ENCODE measurements around the gene GPANK1. TPM values are rescaled to one million over a fixed set of nuclear protein-coding genes. Genes with fewer than 3 reads are reported as not detected.

GPANK1 gene
- total and polyA plus RNA-seq, 2 of the 13 experiments (the other 11 are each of a cell fraction or from before 2014, with no cell fraction given) = 15.4 to 22.8 TPM

GRCh38 chr6:31652925-31653724 is 11.7 kb downstream of the GPANK1 start (continued):
- TF ChIP-seq GLMP (CRISPR knock-in tag; IDR thresholded peaks at IDR 0.05; ENCODE audit: borderline replicate concordance) (no peak), MIXL1 (CRISPR knock-in tag; IDR thresholded peaks at IDR 0.05) (no peak; the same call in 1 of the 2 replicates), ZNF580 (CRISPR knock-in tag; IDR thresholded peaks at IDR 0.05; ENCODE audit: borderline replicate concordance, low read depth) (no peak), TFDP1 (CRISPR knock-in tag; IDR thresholded peaks at IDR 0.05; ENCODE audit: borderline replicate concordance) (no peak), ZNF33A (CRISPR knock-in tag; IDR thresholded peaks at IDR 0.05; ENCODE audit: borderline replicate concordance) (0 out of 2 replicates have a peak, but pooled peaks have one; percentile 20), GABPB1 (CRISPR knock-in tag; IDR thresholded peaks at IDR 0.05) (no peak; the same call in 1 of the 2 replicates), ZNF382 (CRISPR knock-in tag; IDR thresholded peaks at IDR 0.05; ENCODE audit: borderline replicate concordance) (no peak), MTF2 (CRISPR knock-in tag; IDR thresholded peaks at IDR 0.05; ENCODE audit: borderline replicate concordance) (0 out of 2 replicates have a peak, but pooled peaks have one; percentile 53), PHF21A (CRISPR knock-in tag; IDR thresholded peaks at IDR 0.05) (peak; percentile 33; the same call in 1 of the 2 replicates), PHF5A (CRISPR knock-in tag; IDR thresholded peaks at IDR 0.05; ENCODE audit: low read depth, unreplicated experiment) (no peak), ZNF280B (CRISPR knock-in tag; IDR thresholded peaks at IDR 0.05; ENCODE audit: borderline replicate concordance) (no peak), ZNF564 (CRISPR knock-in tag; IDR thresholded peaks at IDR 0.05) (peak; percentile 20; the same call in 1 of the 2 replicates), USF2 (IDR thresholded peaks at IDR 0.05; ENCODE audit: low read depth, low read length) (no peak), USF2 (CRISPR knock-in tag; IDR thresholded peaks at IDR 0.05; ENCODE audit: borderline replicate concordance) (no peak), SAP130 (CRISPR knock-in tag; IDR thresholded peaks at IDR 0.05; ENCODE audit: low read depth) (peak; percentile 22), ZNF572 (CRISPR knock-in tag; IDR thresholded peaks at IDR 0.05) (peak; percentile 72), RXRA (CRISPR knock-in tag; IDR thresholded peaks at IDR 0.05) (no peak), ZNF652 (CRISPR knock-in tag; IDR thresholded peaks at IDR 0.05; ENCODE audit: borderline replicate concordance, low read depth) (no peak), CERS6 (CRISPR knock-in tag; IDR thresholded peaks at IDR 0.05) (no peak), ZNF138 (CRISPR knock-in tag; IDR thresholded peaks at IDR 0.05; ENCODE audit: low read depth) (peak; percentile 89; the same call in 1 of the 2 replicates), ZNF333 (CRISPR knock-in tag; IDR thresholded peaks at IDR 0.05; ENCODE audit: borderline replicate concordance) (no peak), KDM5A (IDR thresholded peaks at IDR 0.05; ENCODE audit: borderline replicate concordance, low read length) (no peak; the same call in 1 of the 2 replicates)

Measured in HepG2 (cell line).